ENCODE measurements around the gene PLAC1. TPM values are rescaled to one million over a fixed set of nuclear protein-coding genes. Genes with fewer than 3 reads are reported as not detected.

Gene PLAC1
- total RNA-seq, 1 experiment from 2014 or later, result not detected

DNA sequence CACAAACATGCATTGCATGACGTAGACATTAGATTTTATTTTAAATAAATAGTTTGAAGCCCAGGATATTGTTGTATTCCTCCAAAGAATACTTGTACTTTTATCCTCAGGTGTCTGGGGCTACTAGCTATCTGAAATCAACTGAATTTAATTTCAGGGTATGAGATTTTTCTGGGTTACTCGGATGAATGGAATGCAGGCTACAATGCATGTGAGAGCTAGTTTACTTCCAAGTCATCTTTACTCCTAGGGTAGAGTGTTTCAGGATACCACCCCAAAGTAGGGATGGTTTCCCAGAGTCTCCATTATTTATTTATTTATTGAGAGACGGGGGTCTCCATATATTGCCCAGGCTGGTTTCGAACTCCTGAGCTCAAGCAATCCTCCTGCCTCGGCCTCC lies 131.9 kb downstream of the PLAC1 start:
- no peak overlapping the region for H3K4me3 Mint-ChIP-seq
- POLR2A ChIA-PET, result no interaction called here
- H3K27me3 Mint-ChIP-seq (ENCODE audit: low read depth), result no peaks in the 10 kb centered on the region; the same call in 1 of the 2 replicates
- DNase-seq (ENCODE audit: low spot score), result no peak
- ATAC-seq, result no peak
- H3K4me1 Mint-ChIP-seq, result peaks cover 11% of the 10 kb centered on the region
- H3K36me3 Mint-ChIP-seq, result no peaks in the 10 kb centered on the region
- no peaks in the 10 kb centered on the region for H3K9me3 Mint-ChIP-seq
- CTCF ChIA-PET, result interaction anchor here (1.7 kb wide), 1 partner anchor 238 kb away, joined by 7 read pairs; no protein-coding TSS in a partner anchor
- H3K27ac Mint-ChIP-seq, result no peak overlapping the region
- TF ChIP-seq ZNF138 (CRISPR knock-in tag; conservative IDR thresholded peaks at IDR 0.05), result no peak
- no peak for TF ChIP-seq ZNF396 (CRISPR knock-in tag; IDR thresholded peaks at IDR 0.05; ENCODE audit: borderline replicate concordance)
- TF ChIP-seq TEAD4 (CRISPR knock-in tag; IDR thresholded peaks at IDR 0.05), result no peak
- TF ChIP-seq, protein P1, sequence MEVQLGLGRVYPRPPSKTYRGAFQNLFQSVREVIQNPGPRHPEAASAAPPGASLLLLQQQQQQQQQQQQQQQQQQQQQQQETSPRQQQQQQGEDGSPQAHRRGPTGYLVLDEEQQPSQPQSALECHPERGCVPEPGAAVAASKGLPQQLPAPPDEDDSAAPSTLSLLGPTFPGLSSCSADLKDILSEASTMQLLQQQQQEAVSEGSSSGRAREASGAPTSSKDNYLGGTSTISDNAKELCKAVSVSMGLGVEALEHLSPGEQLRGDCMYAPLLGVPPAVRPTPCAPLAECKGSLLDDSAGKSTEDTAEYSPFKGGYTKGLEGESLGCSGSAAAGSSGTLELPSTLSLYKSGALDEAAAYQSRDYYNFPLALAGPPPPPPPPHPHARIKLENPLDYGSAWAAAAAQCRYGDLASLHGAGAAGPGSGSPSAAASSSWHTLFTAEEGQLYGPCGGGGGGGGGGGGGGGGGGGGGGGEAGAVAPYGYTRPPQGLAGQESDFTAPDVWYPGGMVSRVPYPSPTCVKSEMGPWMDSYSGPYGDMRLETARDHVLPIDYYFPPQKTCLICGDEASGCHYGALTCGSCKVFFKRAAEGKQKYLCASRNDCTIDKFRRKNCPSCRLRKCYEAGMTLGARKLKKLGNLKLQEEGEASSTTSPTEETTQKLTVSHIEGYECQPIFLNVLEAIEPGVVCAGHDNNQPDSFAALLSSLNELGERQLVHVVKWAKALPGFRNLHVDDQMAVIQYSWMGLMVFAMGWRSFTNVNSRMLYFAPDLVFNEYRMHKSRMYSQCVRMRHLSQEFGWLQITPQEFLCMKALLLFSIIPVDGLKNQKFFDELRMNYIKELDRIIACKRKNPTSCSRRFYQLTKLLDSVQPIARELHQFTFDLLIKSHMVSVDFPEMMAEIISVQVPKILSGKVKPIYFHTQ (CRISPR knock-in tag; IDR thresholded peaks at IDR 0.05), result no peak
- TF ChIP-seq ZNF263 (CRISPR knock-in tag; IDR thresholded peaks at IDR 0.05; ENCODE audit: low read depth), result no peak
- no peak for TF ChIP-seq PRRX2 (CRISPR knock-in tag; IDR thresholded peaks at IDR 0.05)

DNA sequence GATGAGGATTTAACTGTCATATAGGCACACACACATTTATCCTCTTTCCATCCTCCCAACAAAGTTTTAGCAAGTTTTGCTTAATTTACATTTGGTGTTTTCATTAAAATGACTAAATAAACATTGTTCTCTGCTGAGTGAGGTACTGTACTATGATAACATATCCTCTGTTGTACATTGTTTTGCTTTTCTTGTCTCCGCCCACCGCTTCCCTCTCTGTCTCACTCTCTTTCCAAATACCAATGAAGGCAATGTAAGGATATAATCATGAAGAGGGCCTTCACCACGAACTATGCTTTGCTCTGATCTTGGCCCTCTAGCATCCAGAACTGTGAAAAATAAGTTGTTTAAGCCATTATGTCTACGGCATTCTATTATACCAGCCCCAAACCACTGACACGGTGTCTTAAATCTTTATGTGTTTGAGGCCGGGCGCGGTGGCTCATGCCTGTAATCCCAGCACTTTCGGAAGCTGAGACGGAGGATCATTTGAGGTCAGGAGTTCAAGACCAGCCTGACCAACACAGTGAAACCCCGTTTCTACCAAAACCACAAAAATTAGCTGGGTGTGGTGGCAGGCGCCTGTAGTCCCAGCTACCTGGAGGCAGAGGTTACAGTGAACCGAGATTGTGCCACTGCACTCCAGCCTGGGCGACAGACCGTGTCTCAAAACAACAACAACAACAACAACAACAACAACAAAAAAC lies 133.0 kb downstream of the PLAC1 start:
- no peak for TF ChIP-seq ZNF396 (CRISPR knock-in tag; IDR thresholded peaks at IDR 0.05; ENCODE audit: borderline replicate concordance)
- TF ChIP-seq, protein P2, sequence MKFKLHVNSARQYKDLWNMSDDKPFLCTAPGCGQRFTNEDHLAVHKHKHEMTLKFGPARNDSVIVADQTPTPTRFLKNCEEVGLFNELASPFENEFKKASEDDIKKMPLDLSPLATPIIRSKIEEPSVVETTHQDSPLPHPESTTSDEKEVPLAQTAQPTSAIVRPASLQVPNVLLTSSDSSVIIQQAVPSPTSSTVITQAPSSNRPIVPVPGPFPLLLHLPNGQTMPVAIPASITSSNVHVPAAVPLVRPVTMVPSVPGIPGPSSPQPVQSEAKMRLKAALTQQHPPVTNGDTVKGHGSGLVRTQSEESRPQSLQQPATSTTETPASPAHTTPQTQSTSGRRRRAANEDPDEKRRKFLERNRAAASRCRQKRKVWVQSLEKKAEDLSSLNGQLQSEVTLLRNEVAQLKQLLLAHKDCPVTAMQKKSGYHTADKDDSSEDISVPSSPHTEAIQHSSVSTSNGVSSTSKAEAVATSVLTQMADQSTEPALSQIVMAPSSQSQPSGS (CRISPR knock-in tag; IDR thresholded peaks at IDR 0.05; ENCODE audit: borderline replicate concordance, low read depth), result no peak
- no peak for TF ChIP-seq ZNF138 (CRISPR knock-in tag; conservative IDR thresholded peaks at IDR 0.05)
- no peak for DNase-seq (ENCODE audit: low spot score)
- H3K4me1 Mint-ChIP-seq, result peaks cover 11% of the 10 kb centered on the region
- ChIA-PET POLR2A (no interaction called here), CTCF (no interaction called here)
- no peak for ATAC-seq
- peak overlapping the region; percentile 74; the same call in 1 of the 2 replicates for H3K27ac Mint-ChIP-seq
- no peaks in the 10 kb centered on the region for H3K9me3 Mint-ChIP-seq
- H3K36me3 Mint-ChIP-seq, result no peaks in the 10 kb centered on the region
- no peak overlapping the region for H3K4me3 Mint-ChIP-seq
- H3K27me3 Mint-ChIP-seq (ENCODE audit: low read depth), result no peaks in the 10 kb centered on the region

DNA sequence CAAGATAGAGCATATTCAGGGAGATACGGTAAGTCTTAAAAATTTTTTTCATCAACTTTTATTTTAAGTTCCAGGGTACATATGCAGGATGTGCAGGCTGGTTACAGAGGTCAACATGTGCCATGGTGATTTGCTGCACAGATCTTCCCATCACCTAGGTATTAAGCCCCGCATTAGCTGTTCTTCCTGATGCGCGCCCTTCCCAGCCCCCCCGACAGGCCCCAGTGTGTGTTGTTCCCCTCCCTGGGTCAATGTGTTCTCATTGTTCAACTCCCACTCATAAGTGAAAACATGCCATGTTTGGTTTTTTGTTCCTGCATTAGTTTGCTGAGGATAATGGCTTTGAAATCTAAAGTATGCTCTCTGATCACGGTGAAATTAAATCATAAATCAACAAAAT lies 134.1 kb downstream of the PLAC1 start:
- H3K9me3 Mint-ChIP-seq, result no peaks in the 10 kb centered on the region
- no peaks in the 10 kb centered on the region for H3K27me3 Mint-ChIP-seq (ENCODE audit: low read depth)
- H3K27ac Mint-ChIP-seq, result no peak overlapping the region
- DNase-seq (ENCODE audit: low spot score) (no peak), ATAC-seq (no peak)
- POLR2A ChIA-PET, result no interaction called here
- no peak overlapping the region for H3K4me3 Mint-ChIP-seq
- no peaks in the 10 kb centered on the region for H3K36me3 Mint-ChIP-seq
- CTCF ChIA-PET, result no interaction called here
- peaks cover 10% of the 10 kb centered on the region for H3K4me1 Mint-ChIP-seq
- TF ChIP-seq NFE2L1 (CRISPR knock-in tag; IDR thresholded peaks at IDR 0.05) (no peak), ZNF317 (CRISPR knock-in tag; IDR thresholded peaks at IDR 0.05; ENCODE audit: borderline replicate concordance, low read depth) (no peak), ETV6 (CRISPR knock-in tag; IDR thresholded peaks at IDR 0.05) (no peak), RELA (CRISPR knock-in tag; IDR thresholded peaks at IDR 0.05; ENCODE audit: borderline replicate concordance) (no peak), ZNF671 (CRISPR knock-in tag; IDR thresholded peaks at IDR 0.05) (no peak), SP1 (CRISPR knock-in tag; conservative IDR thresholded peaks at IDR 0.05) (no peak), MYBL2 (CRISPR knock-in tag; IDR thresholded peaks at IDR 0.05) (no peak)
- TF ChIP-seq, protein P3, sequence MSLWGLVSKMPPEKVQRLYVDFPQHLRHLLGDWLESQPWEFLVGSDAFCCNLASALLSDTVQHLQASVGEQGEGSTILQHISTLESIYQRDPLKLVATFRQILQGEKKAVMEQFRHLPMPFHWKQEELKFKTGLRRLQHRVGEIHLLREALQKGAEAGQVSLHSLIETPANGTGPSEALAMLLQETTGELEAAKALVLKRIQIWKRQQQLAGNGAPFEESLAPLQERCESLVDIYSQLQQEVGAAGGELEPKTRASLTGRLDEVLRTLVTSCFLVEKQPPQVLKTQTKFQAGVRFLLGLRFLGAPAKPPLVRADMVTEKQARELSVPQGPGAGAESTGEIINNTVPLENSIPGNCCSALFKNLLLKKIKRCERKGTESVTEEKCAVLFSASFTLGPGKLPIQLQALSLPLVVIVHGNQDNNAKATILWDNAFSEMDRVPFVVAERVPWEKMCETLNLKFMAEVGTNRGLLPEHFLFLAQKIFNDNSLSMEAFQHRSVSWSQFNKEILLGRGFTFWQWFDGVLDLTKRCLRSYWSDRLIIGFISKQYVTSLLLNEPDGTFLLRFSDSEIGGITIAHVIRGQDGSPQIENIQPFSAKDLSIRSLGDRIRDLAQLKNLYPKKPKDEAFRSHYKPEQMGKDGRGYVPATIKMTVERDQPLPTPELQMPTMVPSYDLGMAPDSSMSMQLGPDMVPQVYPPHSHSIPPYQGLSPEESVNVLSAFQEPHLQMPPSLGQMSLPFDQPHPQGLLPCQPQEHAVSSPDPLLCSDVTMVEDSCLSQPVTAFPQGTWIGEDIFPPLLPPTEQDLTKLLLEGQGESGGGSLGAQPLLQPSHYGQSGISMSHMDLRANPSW (CRISPR knock-in tag; conservative IDR thresholded peaks at IDR 0.05; ENCODE audit: low read depth), result no peak
- TF ChIP-seq, protein P4, sequence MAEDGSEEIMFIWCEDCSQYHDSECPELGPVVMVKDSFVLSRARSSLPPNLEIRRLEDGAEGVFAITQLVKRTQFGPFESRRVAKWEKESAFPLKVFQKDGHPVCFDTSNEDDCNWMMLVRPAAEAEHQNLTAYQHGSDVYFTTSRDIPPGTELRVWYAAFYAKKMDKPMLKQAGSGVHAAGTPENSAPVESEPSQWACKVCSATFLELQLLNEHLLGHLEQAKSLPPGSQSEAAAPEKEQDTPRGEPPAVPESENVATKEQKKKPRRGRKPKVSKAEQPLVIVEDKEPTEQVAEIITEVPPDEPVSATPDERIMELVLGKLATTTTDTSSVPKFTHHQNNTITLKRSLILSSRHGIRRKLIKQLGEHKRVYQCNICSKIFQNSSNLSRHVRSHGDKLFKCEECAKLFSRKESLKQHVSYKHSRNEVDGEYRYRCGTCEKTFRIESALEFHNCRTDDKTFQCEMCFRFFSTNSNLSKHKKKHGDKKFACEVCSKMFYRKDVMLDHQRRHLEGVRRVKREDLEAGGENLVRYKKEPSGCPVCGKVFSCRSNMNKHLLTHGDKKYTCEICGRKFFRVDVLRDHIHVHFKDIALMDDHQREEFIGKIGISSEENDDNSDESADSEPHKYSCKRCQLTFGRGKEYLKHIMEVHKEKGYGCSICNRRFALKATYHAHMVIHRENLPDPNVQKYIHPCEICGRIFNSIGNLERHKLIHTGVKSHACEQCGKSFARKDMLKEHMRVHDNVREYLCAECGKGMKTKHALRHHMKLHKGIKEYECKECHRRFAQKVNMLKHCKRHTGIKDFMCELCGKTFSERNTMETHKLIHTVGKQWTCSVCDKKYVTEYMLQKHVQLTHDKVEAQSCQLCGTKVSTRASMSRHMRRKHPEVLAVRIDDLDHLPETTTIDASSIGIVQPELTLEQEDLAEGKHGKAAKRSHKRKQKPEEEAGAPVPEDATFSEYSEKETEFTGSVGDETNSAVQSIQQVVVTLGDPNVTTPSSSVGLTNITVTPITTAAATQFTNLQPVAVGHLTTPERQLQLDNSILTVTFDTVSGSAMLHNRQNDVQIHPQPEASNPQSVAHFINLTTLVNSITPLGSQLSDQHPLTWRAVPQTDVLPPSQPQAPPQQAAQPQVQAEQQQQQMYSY (CRISPR knock-in tag; IDR thresholded peaks at IDR 0.05), result no peak
- TF ChIP-seq, protein P5, sequence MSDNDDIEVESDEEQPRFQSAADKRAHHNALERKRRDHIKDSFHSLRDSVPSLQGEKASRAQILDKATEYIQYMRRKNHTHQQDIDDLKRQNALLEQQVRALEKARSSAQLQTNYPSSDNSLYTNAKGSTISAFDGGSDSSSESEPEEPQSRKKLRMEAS (CRISPR knock-in tag; IDR thresholded peaks at IDR 0.05), result no peak
- TF ChIP-seq, protein P6, sequence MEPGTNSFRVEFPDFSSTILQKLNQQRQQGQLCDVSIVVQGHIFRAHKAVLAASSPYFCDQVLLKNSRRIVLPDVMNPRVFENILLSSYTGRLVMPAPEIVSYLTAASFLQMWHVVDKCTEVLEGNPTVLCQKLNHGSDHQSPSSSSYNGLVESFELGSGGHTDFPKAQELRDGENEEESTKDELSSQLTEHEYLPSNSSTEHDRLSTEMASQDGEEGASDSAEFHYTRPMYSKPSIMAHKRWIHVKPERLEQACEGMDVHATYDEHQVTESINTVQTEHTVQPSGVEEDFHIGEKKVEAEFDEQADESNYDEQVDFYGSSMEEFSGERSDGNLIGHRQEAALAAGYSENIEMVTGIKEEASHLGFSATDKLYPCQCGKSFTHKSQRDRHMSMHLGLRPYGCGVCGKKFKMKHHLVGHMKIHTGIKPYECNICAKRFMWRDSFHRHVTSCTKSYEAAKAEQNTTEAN (CRISPR knock-in tag; IDR thresholded peaks at IDR 0.05), result no peak

Measured in WTC11 (cell line).